Measurements from ENCODE around the gene SAFB.

Gene SAFB

GRCh38 chr19:5693195-5694166 is 70.6 kb downstream of the SAFB start:
- no peaks in the 10 kb centered on the region for H3K27me3 ChIP-seq (ENCODE audit: insufficient read depth, low read depth, severe bottlenecking)
- no peaks in the 10 kb centered on the region for H3K9me3 ChIP-seq (ENCODE audit: severe bottlenecking)
- no peak overlapping the region for H3K27ac ChIP-seq
- TF ChIP-seq CTCF (IDR thresholded peaks at IDR 0.05; ENCODE audit: low read depth, low read length) = no peak
- no peak for DNase-seq
- no peak overlapping the region for H3K4me3 ChIP-seq (ENCODE audit: low read depth, low read length)
- H3K36me3 ChIP-seq = peaks cover 72% of the 10 kb centered on the region

- TF ChIP-seq CTCF (IDR thresholded peaks at IDR 0.05; ENCODE audit: low read depth, low read length) = no peak
- Histone ChIP-seq H3K9me3 (ENCODE audit: severe bottlenecking) (no peaks in the 10 kb centered on the region), H3K4me3 (ENCODE audit: low read depth, low read length) (no peak overlapping the region), H3K27me3 (ENCODE audit: insufficient read depth, low read depth, severe bottlenecking) (no peaks in the 10 kb centered on the region), H3K27ac (no peak overlapping the region), H3K36me3 (peaks cover 80% of the 10 kb centered on the region)
- no peak for DNase-seq
Measured at GRCh38 chr19:5694167-5694955, 71.5 kb downstream of the SAFB start.

GRCh38 chr19:5694956-5695648 is 72.2 kb downstream of the SAFB start:
- no peak for TF ChIP-seq CTCF (IDR thresholded peaks at IDR 0.05; ENCODE audit: low read depth, low read length)
- Histone ChIP-seq H3K27ac (peak overlapping the region; percentile 37; the same call in 1 of the 2 replicates), H3K4me3 (ENCODE audit: low read depth, low read length) (no peak overlapping the region)

GRCh38 chr19:5695649-5696195 is 72.8 kb downstream of the SAFB start:
- Histone ChIP-seq H3K4me3 (ENCODE audit: low read depth, low read length) (no peak overlapping the region), H3K27me3 (ENCODE audit: insufficient read depth, low read depth, severe bottlenecking) (no peaks in the 10 kb centered on the region), H3K36me3 (peaks cover 88% of the 10 kb centered on the region), H3K27ac (peak overlapping the region; percentile 37; the same call in 1 of the 2 replicates), H3K9me3 (ENCODE audit: severe bottlenecking) (no peaks in the 10 kb centered on the region)
- no peak for TF ChIP-seq CTCF (IDR thresholded peaks at IDR 0.05; ENCODE audit: low read depth, low read length)
- no peak for DNase-seq

More at GRCh38 chr19:5694956-5695648, 72.2 kb downstream of the SAFB start:
- Histone ChIP-seq H3K9me3 (ENCODE audit: severe bottlenecking) (no peaks in the 10 kb centered on the region), H3K36me3 (peaks cover 86% of the 10 kb centered on the region), H3K27me3 (ENCODE audit: insufficient read depth, low read depth, severe bottlenecking) (no peaks in the 10 kb centered on the region)
- DNase-seq = no peak
